ENCODE measurements around the gene SUSD4. TPM values are rescaled to one million over a fixed set of nuclear protein-coding genes. Genes with fewer than 3 reads are reported as not detected.

SUSD4 gene
- total RNA-seq, 1 donor from 2014 or later = not detected

DNA sequence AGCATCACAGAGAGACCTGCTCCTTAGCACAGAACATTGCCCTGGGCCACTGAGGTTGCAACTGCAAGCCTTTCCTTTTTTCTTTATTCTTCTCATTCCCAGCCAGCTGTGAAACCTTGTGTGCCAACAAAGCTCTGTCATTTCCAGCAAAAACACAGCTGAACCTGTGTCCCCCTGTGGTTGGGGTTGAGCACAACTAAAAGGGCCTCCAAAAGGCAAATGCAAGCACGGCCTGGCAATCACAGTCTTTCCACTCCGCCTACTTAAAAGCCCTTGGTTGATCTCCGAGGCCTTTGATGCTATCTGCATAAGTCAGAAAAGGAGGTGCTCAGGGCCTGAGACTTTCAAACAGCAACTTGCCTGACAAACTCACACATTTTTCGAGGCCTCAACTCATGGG is 32.7 kb downstream of the SUSD4 start:
- Mint-ChIP-seq H3K4me3 (ENCODE audit: unreplicated experiment) (no peak overlapping the region), H3K27ac (ENCODE audit: unreplicated experiment) (no peak overlapping the region), H3K9me3 (ENCODE audit: unreplicated experiment) (peaks cover 11% of the 10 kb centered on the region), H3K27me3 (ENCODE audit: unreplicated experiment) (no peaks in the 10 kb centered on the region), H3K36me3 (ENCODE audit: unreplicated experiment) (no peaks in the 10 kb centered on the region), H3K4me1 (ENCODE audit: unreplicated experiment) (no peaks in the 10 kb centered on the region)
- no peak for DNase-seq (ENCODE audit: extremely low spot score, unreplicated experiment)
- TF ChIP-seq, protein P1, sequence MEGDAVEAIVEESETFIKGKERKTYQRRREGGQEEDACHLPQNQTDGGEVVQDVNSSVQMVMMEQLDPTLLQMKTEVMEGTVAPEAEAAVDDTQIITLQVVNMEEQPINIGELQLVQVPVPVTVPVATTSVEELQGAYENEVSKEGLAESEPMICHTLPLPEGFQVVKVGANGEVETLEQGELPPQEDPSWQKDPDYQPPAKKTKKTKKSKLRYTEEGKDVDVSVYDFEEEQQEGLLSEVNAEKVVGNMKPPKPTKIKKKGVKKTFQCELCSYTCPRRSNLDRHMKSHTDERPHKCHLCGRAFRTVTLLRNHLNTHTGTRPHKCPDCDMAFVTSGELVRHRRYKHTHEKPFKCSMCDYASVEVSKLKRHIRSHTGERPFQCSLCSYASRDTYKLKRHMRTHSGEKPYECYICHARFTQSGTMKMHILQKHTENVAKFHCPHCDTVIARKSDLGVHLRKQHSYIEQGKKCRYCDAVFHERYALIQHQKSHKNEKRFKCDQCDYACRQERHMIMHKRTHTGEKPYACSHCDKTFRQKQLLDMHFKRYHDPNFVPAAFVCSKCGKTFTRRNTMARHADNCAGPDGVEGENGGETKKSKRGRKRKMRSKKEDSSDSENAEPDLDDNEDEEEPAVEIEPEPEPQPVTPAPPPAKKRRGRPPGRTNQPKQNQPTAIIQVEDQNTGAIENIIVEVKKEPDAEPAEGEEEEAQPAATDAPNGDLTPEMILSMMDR (IDR thresholded peaks at IDR 0.05) = no peak

DNA sequence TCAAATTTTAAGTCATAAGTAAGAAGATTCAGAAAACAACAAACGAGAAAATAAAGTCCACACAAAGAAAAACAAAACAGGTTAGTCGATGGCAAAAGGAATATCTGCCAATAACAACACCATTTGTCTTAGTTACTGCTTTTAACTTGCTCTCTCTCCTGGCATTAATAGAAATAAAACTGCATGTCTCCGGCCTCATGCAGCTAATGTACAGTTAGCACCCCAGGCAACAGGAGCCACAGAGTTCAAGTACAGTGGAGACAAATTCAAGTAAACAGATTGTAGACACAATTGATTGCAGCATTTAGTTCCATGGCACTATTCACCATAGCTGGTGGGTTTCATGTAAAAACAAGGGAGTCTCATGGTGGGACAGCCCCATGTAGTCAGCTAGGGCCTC is 33.5 kb downstream of the SUSD4 start:
- DNase-seq (ENCODE audit: extremely low spot score, unreplicated experiment) = no peak
- H3K4me3 Mint-ChIP-seq (ENCODE audit: unreplicated experiment) = no peak overlapping the region
- no peaks in the 10 kb centered on the region for H3K4me1 Mint-ChIP-seq (ENCODE audit: unreplicated experiment)
- TF ChIP-seq, protein P1 (IDR thresholded peaks at IDR 0.05) = no peak
- no peak overlapping the region for H3K27ac Mint-ChIP-seq (ENCODE audit: unreplicated experiment)
- no peaks in the 10 kb centered on the region for H3K36me3 Mint-ChIP-seq (ENCODE audit: unreplicated experiment)
- peaks cover 10% of the 10 kb centered on the region for H3K9me3 Mint-ChIP-seq (ENCODE audit: unreplicated experiment)
- no peaks in the 10 kb centered on the region for H3K27me3 Mint-ChIP-seq (ENCODE audit: unreplicated experiment)

DNA sequence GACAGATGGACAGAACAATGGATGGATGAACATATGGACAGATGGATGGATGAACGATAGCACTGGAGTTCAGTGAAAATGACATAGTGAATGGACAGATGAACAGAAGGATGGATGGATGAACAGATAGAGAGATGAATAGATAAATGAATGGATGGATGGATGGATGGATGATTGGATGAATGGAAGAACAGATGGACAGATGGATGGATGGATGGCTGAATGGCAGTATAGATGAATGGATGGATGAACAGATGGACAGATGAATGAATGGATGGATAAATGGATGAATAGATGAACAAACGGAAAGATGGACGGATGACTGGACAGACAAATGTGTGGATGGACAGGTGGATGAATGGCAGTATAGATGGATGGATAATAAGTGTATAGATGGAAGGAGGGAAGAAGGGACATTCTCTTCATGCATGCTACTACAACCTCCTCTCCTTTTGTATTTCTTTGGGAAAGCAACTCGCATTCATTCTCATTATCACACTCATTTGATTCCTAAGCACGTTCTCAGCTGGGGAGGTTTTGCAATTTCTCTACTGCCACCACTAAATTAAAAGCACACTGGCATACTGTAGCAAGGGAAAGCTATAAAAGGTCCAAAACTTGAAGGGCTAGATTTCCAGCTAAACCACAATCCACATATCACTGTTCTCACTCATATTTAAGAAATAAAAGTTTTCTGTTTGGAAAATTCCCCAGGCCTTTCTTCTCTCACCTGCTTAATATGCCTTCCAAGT is 34.1 kb downstream of the SUSD4 start:
- H3K27ac Mint-ChIP-seq (ENCODE audit: unreplicated experiment) = no peak overlapping the region
- peaks cover 7% of the 10 kb centered on the region for H3K9me3 Mint-ChIP-seq (ENCODE audit: unreplicated experiment)
- H3K36me3 Mint-ChIP-seq (ENCODE audit: unreplicated experiment) = no peaks in the 10 kb centered on the region
- TF ChIP-seq, protein P1 (IDR thresholded peaks at IDR 0.05) = no peak
- H3K4me3 Mint-ChIP-seq (ENCODE audit: unreplicated experiment) = no peak overlapping the region
- no peaks in the 10 kb centered on the region for H3K4me1 Mint-ChIP-seq (ENCODE audit: unreplicated experiment)
- H3K27me3 Mint-ChIP-seq (ENCODE audit: unreplicated experiment) = no peaks in the 10 kb centered on the region
- no peak for DNase-seq (ENCODE audit: extremely low spot score, unreplicated experiment)

DNA sequence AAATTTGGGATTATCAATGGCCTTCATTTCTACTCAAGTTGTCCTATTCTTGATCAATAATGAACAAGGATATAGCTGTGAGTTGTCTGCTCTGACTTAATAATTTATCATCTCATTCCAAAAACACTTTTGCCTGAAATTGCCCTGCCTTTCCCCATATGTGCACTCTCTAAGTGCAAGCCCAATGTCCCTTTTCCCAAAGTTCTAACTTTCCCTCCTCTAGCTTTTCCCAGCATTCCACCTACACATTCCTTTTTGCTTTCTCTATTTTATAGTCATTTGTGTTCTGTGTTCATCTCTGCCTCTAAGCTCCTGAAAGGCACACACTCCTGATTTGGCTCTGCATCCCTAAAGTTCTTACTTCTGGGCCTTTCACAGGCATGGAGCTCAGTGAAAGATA is 34.7 kb downstream of the SUSD4 start:
- Mint-ChIP-seq H3K4me3 (ENCODE audit: unreplicated experiment) (no peak overlapping the region), H3K27me3 (ENCODE audit: unreplicated experiment) (no peaks in the 10 kb centered on the region), H3K27ac (ENCODE audit: unreplicated experiment) (no peak overlapping the region), H3K36me3 (ENCODE audit: unreplicated experiment) (no peaks in the 10 kb centered on the region), H3K4me1 (ENCODE audit: unreplicated experiment) (no peaks in the 10 kb centered on the region), H3K9me3 (ENCODE audit: unreplicated experiment) (peaks cover 7% of the 10 kb centered on the region)
- no peak for DNase-seq (ENCODE audit: extremely low spot score, unreplicated experiment)
- TF ChIP-seq, protein P1 (IDR thresholded peaks at IDR 0.05) = no peak

DNA sequence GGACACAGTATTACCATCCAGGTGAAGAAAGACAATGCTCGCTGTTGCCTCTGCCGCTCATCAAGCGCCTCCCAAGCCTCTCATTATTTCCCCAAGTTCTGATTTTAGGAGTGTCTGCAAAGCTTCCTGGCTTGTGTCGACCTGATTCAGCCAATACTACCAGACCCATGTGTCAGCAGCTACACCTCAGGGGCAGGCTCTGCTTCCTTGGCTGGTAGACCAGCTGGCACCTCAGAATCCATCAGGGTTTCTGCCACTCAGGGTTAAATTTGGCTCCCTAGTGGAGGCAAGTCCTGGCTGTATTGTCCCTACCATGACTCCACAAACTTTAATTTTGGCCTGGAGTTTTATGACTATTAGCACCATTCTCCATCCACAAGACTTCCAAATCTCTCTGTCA is 35.4 kb downstream of the SUSD4 start:
- Mint-ChIP-seq H3K27me3 (ENCODE audit: unreplicated experiment) (no peaks in the 10 kb centered on the region), H3K9me3 (ENCODE audit: unreplicated experiment) (peaks cover 7% of the 10 kb centered on the region), H3K27ac (ENCODE audit: unreplicated experiment) (no peak overlapping the region), H3K4me1 (ENCODE audit: unreplicated experiment) (no peaks in the 10 kb centered on the region), H3K36me3 (ENCODE audit: unreplicated experiment) (no peaks in the 10 kb centered on the region), H3K4me3 (ENCODE audit: unreplicated experiment) (no peak overlapping the region)
- DNase-seq (ENCODE audit: extremely low spot score, unreplicated experiment) = no peak
- TF ChIP-seq, protein P1 (IDR thresholded peaks at IDR 0.05) = no peak

Data from osteocyte (in vitro differentiated cells).